NCI-H2107 (cell line): ENCODE results near the gene NFE2L2.
"Not testable (repeated sequence)": the region's sequence is repeated elsewhere in the genome, so short reads cannot be mapped to it uniquely, and the experiment has no call there.

Experiments used
- DNase-seq: peaks from one replicate; lab custom pipeline; 2025; lab: John Stamatoyannopoulos, UW

NFE2L2 gene

GRCh38 chr2:177195194-177195593 lies 69.3 kb downstream of the NFE2L2 start:
- DNase-seq: no peak

GRCh38 chr2:177193240-177193639 lies 71.3 kb downstream of the NFE2L2 start:
- no peak for DNase-seq

DNA sequence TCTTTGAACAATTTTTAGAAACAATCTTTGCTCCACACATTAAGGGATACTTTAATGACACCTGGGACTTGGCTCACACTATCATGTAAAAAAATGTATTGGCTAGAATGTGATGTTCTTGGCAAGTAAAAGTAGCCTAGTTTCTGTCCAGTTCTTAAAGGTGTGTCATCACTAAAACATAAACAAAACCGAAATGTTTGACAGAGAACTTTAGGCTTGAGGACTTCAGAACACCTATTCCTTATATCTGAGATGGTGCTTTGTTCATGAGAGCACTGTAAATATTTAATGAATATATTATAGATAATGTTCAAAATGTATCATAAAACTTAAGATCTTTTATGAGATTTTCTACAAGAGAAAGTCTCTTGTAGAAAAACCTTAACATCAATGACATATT lies 71.7 kb downstream of the NFE2L2 start:
- no peak for DNase-seq

DNA sequence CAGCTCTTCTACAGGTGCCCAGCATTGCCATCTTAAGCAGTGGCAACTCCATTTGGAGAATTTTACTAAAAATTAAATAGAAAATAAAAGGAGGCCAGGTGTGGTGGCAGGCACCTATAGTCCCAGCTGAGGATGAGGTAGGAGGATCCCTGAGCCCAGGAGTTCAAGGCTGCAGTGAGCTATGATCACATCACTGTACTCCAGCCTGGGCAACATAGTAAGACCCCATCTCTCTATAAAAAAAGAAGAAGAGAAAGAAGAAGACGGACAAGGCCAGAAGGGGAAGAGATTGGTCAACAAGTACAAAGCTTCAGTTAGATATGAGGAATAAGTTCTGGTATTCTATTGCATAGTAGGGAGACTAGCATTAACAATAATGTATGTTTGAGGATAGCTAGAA lies 73.6 kb downstream of the NFE2L2 start:
- DNase-seq: no peak

DNA sequence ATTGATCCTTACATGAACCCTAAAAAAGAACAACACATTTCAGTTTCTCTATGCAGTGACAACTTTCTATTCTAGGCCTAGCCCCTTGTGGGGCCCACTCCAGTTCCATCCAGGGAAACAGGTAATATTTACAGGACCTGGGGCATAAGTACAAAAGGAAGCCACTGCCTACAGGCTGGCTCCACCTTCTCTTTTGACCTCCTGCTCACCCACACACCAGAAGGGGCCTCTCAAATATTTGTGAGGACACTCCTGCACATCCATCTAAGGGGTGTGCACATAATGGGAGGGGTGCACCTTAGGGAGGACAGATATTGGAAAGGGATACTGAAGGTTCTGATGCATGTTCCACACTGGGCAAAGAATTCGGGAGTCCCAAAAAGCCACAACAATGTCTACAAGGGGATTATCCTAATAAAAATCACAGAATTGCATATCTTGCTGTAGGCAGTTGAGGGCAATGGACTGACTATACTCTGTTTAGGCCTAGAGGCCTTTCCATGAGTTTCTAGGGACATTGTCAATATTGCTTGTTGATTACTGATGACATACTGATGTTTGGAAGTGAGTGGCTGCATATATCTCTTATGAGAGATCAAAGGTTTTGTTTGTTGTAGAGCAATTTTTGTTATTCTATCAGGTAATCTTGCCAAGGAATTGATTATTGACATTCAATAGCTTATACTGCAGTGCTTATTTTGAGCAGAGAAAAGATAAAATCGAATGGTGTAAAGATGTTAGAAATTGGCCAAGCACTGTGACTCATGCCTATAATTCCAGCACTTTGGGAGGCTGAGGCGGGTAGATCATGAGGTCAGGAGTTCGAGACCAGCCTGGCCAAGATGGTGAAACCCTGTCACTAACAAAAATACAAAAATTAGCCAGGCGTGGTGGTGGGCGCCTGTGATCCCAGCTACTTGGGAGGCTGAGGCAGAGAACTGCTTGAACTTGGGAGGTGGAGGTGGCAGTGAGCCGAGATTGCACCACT lies 75.8 kb downstream of the NFE2L2 start:
- DNase-seq: no peak

DNA sequence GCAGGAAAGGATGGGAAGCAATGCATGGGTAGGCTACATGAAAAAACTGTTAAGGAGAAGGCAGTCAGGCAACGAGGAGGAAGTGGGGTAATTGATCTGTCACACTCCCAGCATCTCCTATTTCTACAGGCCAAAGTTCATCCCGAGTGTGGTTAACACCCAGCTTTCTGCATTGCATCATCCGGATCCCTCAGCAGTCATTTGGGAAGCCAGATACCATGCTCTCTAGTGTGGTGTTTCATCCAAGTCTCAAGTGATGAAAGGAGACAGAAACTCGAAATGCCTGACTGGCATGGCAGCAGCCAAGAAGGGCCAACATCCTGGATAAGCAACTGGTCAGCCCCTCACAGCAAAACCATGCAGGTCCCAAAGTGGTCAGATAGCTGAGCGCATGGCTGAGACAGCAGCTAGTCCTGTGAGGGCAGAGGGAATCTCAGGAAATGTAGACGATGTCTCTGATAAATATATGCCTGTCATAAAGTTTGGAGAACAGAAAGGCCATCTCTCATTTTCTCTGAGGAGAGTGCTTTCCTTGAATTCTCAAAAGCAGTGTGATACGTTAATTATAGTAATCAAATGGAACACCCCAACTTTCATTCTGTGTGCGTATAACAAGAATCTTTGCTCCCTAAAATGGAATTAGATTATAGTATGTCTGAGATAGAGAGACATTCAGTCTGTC lies 76.8 kb downstream of the NFE2L2 start:
- DNase-seq: no peak

DNA sequence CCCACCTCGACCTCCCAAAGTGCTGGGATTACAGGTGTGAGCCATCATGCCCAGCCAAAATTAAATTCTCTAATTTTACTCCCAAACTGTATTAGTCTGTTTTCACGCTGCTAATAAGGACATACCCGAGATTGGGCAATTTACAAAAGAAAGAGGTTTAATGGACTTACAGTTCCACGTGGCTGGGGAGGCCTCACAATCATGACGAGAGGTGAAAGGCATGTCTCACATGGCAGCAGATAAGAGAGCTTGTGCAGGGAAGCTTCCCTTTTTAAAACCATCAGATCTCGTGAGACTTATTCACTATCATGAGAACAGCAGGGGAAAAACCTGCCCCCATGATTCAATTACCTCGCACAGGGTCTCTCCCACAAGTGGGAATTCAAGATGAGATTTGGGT lies 78.5 kb downstream of the NFE2L2 start:
- not testable (repeated sequence) for DNase-seq

DNA sequence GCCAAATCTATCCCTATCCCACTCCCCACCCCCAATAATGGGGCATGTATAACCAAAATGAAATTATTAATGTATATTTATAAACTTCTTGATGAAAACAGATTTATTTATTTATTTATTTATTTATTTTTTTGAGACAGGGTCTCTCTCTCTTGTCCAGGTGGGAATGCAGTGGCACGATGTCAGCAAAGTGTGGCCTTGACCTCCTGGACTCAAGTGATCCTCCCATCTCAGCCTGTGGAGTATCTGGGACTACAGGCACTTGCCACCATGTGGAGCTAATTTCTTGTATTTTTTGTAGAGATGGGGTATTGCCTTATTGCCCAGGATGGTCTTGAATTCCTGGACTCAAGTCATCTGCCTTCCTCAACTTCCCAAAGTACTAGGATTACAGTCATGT lies 79.9 kb downstream of the NFE2L2 start:
- DNase-seq: no peak

- no peak for DNase-seq
Measured at GRCh38 chr2:177183860-177184259, 80.7 kb downstream of the NFE2L2 start.
